Measurements from ENCODE around the gene CEMP1.

Gene CEMP1

GRCh38 chr16:2518823-2519710 lies 12.1 kb downstream of the CEMP1 start:
- DNase-seq = no peak

GRCh38 chr16:2517954-2518605 lies 13.1 kb downstream of the CEMP1 start:
- no peak for DNase-seq

DNA sequence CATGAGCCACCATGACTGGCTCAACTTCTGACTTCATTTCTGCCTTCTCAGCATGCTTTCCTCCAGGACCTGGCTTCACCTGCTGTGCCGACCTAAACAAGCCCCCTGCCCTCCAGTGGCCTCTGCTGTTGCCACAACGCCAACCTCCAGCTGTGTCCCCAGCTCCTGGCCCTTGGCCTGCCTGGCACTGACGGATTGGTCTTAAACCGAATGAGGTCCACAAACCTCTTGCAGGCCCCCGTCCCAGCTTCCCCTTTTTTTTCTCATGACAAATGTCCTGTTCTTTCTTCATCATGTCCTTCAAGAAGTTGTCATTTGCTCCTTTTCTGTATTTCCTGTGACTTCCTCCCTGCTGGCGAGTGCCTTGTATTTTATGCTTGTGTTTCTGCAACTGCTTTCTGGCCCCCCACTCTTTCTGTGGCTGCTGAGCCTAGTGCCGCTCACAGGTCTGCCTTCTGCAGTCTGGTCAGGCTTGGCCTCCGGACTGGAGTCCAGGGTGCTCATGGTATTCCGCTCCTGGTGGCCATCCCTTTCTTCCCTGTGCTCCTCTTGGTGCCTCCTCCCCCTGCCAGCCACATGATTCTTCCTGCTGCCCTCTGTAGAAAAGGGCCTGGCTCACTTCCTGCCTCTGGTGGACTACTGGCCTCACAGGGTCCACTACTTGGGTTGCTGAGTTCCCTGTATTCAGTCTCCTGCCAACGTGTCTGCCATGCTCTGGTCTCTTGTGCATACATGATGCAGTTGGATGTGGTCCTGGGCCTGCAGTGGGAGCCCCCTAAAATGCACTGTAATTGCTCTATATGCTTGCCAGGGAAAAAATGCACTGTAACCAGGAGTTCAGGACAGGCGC lies 14.6 kb downstream of the CEMP1 start:
- no peak for DNase-seq

GRCh38 chr16:2515180-2515851 lies 15.9 kb downstream of the CEMP1 start:
- no peak for DNase-seq

DNA sequence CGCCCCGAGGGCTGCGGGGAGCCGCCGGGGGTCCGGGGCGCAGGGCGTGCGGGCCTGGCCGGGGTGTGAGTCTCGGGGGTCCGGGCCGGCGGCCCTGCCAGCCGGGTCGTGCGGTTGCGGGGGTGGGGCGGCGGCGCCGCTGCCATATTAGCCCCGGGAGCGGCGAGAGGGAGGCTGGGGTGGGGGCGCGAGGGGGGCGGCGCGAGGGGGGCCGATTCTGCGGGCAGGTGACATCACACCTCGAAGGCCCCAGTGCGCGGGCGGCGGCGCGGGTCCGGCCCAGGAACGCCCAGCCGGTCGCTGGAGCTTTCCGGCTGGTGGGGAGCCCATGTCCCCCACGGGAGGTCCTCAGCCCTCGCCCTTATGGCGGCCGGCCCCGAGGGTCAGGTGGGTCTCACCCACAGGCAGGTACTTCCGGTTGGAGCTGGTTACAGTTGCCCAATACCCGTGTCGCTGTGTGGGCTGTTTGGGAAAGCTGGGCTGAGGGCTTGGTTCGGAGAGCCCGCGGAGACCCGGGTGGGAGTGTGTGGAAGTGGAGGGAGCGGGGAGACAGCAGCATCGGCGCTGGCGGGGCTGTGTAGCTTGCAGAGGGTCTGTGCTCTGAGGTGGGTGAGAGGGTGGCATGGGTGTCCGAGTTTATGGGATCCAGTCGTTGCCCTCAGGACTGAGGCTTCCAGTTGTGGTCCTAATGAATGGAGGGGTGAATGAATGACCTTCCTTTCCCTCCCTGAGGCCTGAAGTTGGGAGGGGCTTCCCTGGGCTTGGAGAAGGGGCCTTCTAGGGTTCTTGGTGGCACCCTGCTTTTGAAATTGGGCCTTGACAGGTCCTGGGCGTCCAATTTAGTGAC lies 16.7 kb downstream of the CEMP1 start:
- DNase-seq = peak; percentile 26

GRCh38 chr16:2513405-2514332 lies 17.5 kb downstream of the CEMP1 start, which contains the start of gene ATP6V0C:
Gene ATP6V0C, plus strand, starts transcription at chr16:2513952. Its CDS starts 152 bp downstream, at chr16:2514104.
- DNase-seq = peak; percentile 88

DNA sequence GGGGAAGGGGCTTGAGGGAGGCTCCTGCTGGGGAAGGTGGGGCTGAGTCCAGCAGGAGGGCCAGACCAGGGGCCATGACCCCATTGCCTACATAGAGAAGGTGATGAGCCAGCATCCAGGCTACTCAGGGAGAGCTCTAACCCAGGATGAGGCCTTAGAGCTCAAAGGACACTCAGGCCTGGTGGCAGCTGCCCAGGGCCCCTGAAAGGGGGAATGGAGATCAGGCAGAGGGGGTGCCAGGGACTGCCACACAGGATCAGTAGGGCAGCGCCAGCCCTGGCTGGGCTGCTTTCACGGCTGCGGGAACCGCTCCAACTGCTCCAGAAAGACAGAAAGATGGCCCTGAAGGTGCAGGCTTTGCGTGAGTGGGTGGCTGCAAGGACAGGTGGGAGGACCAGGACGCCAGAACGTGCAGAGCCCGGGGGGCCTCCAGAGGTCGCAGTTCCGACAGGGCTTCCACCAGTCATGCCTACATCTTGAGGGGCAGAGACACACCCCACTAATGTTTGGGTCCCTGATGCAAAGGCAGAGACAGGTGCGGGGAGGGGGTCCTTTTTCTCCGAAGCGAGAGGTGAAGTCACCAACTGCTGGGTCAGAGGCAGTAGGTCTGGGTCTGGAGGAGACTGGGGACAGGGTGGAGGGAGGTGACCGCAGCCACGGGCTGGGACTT lies 18.3 kb downstream of the CEMP1 start:
- no peak for DNase-seq

- DNase-seq = no peak
Measured at GRCh38 chr16:2511996-2512734, 19.0 kb downstream of the CEMP1 start.

GRCh38 chr16:2511128-2511800 lies 19.9 kb downstream of the CEMP1 start:
- DNase-seq = no peak

GRCh38 chr16:2508722-2509400 lies 22.3 kb downstream of the CEMP1 start:
- no peak for DNase-seq

- DNase-seq = no peak
Measured at GRCh38 chr16:2507665-2508064, 23.5 kb downstream of the CEMP1 start.

- no peak for DNase-seq
Measured at GRCh38 chr16:2507052-2507659, 24.1 kb downstream of the CEMP1 start.

DNA sequence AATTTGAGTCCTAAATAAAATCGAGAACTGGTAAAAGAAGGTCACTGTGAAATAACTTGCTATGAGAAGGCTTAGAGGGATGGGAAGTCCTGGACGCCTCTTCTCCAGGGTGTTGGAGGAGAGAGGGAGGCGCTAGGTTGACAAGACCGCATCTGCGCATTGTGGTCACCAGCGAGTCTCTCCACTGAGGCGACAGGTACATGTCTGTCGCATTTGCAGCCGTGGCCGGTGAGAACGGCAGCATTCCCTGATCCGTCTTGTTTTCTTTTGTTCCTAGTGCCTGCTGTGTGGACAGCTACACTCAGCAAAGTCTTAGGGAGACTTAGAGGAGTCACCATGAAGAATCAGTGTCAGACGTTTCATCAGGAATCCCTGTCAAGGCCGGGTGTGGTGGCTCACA lies 25.5 kb downstream of the CEMP1 start:
- DNase-seq = no peak

DNA sequence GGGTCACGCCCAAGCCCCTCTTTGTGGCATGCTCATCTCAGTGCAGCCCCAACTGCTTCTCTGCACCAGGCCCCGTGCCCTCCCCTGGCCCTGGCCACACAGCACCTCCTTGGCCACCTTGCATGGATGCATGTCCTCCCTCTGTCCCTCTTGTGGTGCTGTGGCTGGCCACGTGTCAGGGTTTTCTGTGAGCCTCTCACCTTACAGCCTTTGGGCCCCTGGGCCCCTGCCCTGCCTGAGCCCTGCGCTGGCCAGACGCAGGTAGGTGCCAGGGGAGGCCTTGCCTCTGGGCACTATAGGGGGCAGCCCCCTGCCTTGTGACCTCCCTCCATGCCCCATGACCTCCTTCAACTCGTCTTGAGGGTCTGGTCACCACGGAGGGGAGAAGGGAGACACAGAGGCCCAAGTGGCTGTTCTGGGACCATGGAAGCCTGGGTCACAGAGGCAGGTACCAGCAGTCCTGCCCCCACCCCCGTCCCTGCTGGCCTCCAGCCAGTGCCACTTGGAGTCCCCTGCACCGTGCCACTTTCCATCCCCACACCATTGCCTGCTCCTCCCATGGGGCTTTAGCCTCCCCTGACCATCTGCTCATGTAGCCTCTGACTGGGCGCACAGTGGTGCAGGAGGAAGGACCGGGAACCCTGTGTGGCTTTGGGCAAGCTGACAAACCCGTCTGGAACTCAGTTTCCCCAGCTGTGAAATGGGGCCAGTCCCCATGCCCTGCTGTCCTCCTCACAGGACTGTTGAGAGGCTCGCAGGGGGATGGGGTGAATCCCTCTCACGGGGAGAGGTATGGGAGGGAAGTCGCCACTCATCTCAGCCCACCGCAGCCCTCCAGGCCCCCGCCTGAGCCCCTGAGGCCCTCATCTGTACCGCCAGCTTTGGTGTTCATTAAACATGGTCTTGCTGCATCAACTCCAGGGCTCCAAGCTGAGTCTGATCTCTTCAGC lies 29.0 kb downstream of the CEMP1 start:
- DNase-seq = no peak

DNA sequence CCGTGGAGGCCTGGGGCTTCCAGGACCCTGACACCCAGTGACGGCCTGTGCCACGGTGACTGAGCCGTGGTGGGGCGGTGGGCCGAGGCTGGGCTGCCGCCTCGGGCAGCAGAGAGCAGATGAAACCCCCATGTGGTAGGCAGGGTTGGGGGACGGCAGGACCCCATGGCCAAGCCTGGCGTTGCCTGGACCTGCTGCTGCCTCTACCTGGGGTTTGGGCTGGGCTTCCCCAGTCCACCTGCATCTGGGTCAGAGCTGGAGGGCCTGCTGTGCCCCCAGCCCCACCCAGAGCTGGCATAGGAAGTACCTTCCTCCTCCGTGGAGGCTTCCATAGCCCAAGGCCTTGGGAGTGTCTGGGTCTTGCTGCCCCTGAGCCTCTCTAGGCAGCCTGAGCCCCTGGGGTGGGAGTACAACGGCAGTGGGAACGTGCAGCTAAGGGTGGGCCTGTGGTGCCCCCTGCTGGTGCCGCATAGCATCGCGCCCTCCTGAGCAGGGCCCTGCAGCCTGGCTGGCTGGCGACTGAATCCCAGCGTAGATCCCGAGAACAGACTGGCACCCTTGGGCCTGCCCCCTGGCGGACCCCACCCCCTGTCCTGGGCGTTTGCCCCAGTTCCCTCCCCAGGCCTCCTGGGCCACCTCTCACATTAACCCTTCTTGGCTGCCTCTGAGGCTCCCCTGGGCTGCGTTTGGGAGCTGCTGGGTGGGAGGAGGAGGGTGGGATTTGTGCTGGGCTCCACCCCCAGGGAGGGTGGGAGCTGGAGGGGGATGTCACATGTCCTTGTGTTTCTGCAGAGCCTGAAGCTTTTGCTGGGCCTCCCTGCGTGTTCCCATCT lies 30.1 kb downstream of the CEMP1 start:
- peak; percentile 78 for DNase-seq
